BE2C (cell line): ENCODE data around the gene SLF2.

ENCODE experiments used
- DNase-seq: peaks from one replicate; pipeline ENCODE4 v3.0.0-alpha.2; 2020
- H3K27me3 ChIP-seq: fragments of 250-450 bp; sonication (Bioruptor Pico); 2 replicates; pipeline ENCODE4 v1.5.1; 2020; ENCODE audit warnings: mild to moderate bottlenecking
- H3K36me3 ChIP-seq: fragments of 250-450 bp; sonication (Bioruptor Pico); 2 replicates; pipeline ENCODE4 v1.5.1; 2020; ENCODE audit warnings: mild to moderate bottlenecking
- H3K4me1 ChIP-seq: fragments of 250-450 bp; sonication (Bioruptor Pico); 2 replicates; pipeline ENCODE4 v1.5.1; 2020
- H3K4me3 ChIP-seq: 2 replicates; pipeline ENCODE4 v1.5.1; 2011; ENCODE audit warnings: low read depth, low read length
- H3K9me3 ChIP-seq: fragments of 250-450 bp; sonication (Bioruptor Pico); 2 replicates; pipeline ENCODE4 v1.5.1; 2020
- CTCF ChIP-seq: IDR thresholded peaks from 2 replicates; pipeline ENCODE4 v1.5.1; 2012; ENCODE audit warnings: mild to moderate bottlenecking, low read depth, low read length

The SLF2 gene

GRCh38 chr10:100998991-100999741 lies 86.4 kb downstream of the SLF2 start:
- TF ChIP-seq CTCF = peak; percentile 63
- no peaks in the 10 kb centered on the region for H3K27me3 ChIP-seq
- peak; percentile 86 for DNase-seq
- H3K36me3 ChIP-seq = peaks cover 22% of the 10 kb centered on the region
- no peaks in the 10 kb centered on the region for H3K9me3 ChIP-seq
- H3K4me1 ChIP-seq = peaks cover 17% of the 10 kb centered on the region; the same call in 1 of the 2 replicates
- H3K4me3 ChIP-seq = peak overlapping the region; percentile 79

- peaks cover 14% of the 10 kb centered on the region; the same call in 1 of the 2 replicates for H3K4me1 ChIP-seq
- no peaks in the 10 kb centered on the region for H3K27me3 ChIP-seq
- H3K4me3 ChIP-seq = peak within 1 kb of the TSS; percentile 79
- no peak for DNase-seq
- no peak for TF ChIP-seq CTCF
- H3K9me3 ChIP-seq = no peaks in the 10 kb centered on the region
- H3K36me3 ChIP-seq = peaks cover 21% of the 10 kb centered on the region
These were observed 87.0 kb downstream of the SLF2 start, which contains the start of gene LZTS2 for GRCh38 chr10:100999742-101000126. TSS of gene LZTS2 (plus strand) at chr10:100999808. CDS start at chr10:101002539, 2,731 bp downstream.

- H3K9me3 ChIP-seq = no peaks in the 10 kb centered on the region
- H3K27me3 ChIP-seq = no peaks in the 10 kb centered on the region
- no peak for TF ChIP-seq CTCF
- H3K36me3 ChIP-seq = peaks cover 25% of the 10 kb centered on the region
- DNase-seq = peak; percentile 42
- H3K4me3 ChIP-seq = peak overlapping the region; percentile 76
- H3K4me1 ChIP-seq = peaks cover 13% of the 10 kb centered on the region; the same call in 1 of the 2 replicates
These were observed 87.6 kb downstream of the SLF2 start for GRCh38 chr10:101000127-101000914.

- Histone ChIP-seq H3K36me3 (peaks cover 33% of the 10 kb centered on the region), H3K27me3 (no peaks in the 10 kb centered on the region), H3K4me3 (peak overlapping the region; percentile 76), H3K9me3 (no peaks in the 10 kb centered on the region), H3K4me1 (peaks cover 13% of the 10 kb centered on the region; the same call in 1 of the 2 replicates)
- DNase-seq = peak; percentile 33
- no peak for TF ChIP-seq CTCF
These were observed 88.3 kb downstream of the SLF2 start for GRCh38 chr10:101000915-101001658.

GRCh38 chr10:101001659-101002035 lies 88.9 kb downstream of the SLF2 start:
- no peak overlapping the region; the same call in 1 of the 2 replicates for H3K4me3 ChIP-seq
- H3K4me1 ChIP-seq = peaks cover 10% of the 10 kb centered on the region; the same call in 1 of the 2 replicates
- TF ChIP-seq CTCF = no peak
- no peak for DNase-seq
- H3K27me3 ChIP-seq = no peaks in the 10 kb centered on the region
- H3K36me3 ChIP-seq = peaks cover 38% of the 10 kb centered on the region
- H3K9me3 ChIP-seq = no peaks in the 10 kb centered on the region
